Body of pancreas (tissue), 4 donors: ENCODE measurements around the gene CCDC85C. TPM values are rescaled to one million over a fixed set of nuclear protein-coding genes. Genes with fewer than 3 reads are reported as not detected.

Experiments
- ATAC-seq: fragments of 150-250 bp; one replicate; pipeline ENCODE4 v1.9.1; 2016
- DNase-seq, 4 donors: peaks; one replicate each; pipeline ENCODE4 v3.0.0-alpha.2; 2019
- H3K27ac ChIP-seq, 4 donors: fragments of 200-600 bp; sonication (generic); 1 replicate in 3 of 4; 2 replicates in 1 of 4; pipeline versions ENCODE4 v1.5.1 to v1.6.1; 2016 to 2019; ENCODE audit warnings: mild to moderate bottlenecking in 1 of 4, mixed read lengths in 1 of 4, moderate library complexity in 1 of 4
- H3K27me3 ChIP-seq, 2 donors: fragments of 200-600 bp; sonication (generic); one replicate each; pipeline ENCODE4 v1.6.0; 2016; ENCODE audit warnings: mild to moderate bottlenecking in 1 of 2
- H3K36me3 ChIP-seq, 2 donors: fragments of 200-600 bp; sonication (generic); replicated peaks in 1 of 2; 2 replicates each; pipeline ENCODE4 v1.5.1; 2016; ENCODE audit warnings: low read depth in 2 of 2; ENCODE audit not compliant: insufficient read depth in 1 of 2
- H3K4me1 ChIP-seq: fragments of 200-600 bp; sonication (generic); one replicate; pipeline ENCODE4 v1.6.0; 2016
- H3K4me3 ChIP-seq, 2 donors: fragments of 200-600 bp; sonication (generic); 1 replicate in 1 of 2; 2 replicates in 1 of 2; pipeline ENCODE4 v1.5.1; 2016 to 2019
- H3K9me3 ChIP-seq, 3 donors: fragments of 200-600 bp; sonication (generic); 1 replicate in 2 of 3; 2 replicates in 1 of 3; pipeline ENCODE4 v1.5.1; 2016
- CTCF ChIP-seq, 7 experiments: fragments of 450-650 bp in 4 of 7; fragments of 200-600 bp in 3 of 7; sonication (generic) in 3 of 7; IDR thresholded peaks; one replicate each; pipeline ENCODE4 v1.5.1; 2016 to 2019; ENCODE audit warnings: antibody characterized with exemption in 7 of 7
- POLR2A ChIP-seq, 3 donors: fragments of 450-650 bp; IDR thresholded peaks; one replicate each; pipeline ENCODE4 v1.6.1; 2016; ENCODE audit warnings: antibody characterized with exemption in 3 of 3, mild to moderate bottlenecking in 2 of 3
- WGBS, 2 donors: methylation state at CpG; one replicate each; pipeline ENCODE4 v1.1.5; 2017; 5-methylcytosine and 5-hydroxymethylcytosine counted together
- intact Hi-C: fragments of 100-400 bp; cut with DNase I; formaldehyde crosslinking; loops from one replicate; pipeline ENCODE4 v1.15.1; 2023
- total RNA-seq, 2 donors: library from RNA; depleted of rRNA; stranded (reverse); fragments of >200 nt; gene quantifications; one replicate each; pipeline ENCODE4 v1.1.0, GENCODE V29; 2016

The CCDC85C gene
- total RNA-seq, 2 donors from 2014 or later = 8.9 to 10.1 TPM

DNA sequence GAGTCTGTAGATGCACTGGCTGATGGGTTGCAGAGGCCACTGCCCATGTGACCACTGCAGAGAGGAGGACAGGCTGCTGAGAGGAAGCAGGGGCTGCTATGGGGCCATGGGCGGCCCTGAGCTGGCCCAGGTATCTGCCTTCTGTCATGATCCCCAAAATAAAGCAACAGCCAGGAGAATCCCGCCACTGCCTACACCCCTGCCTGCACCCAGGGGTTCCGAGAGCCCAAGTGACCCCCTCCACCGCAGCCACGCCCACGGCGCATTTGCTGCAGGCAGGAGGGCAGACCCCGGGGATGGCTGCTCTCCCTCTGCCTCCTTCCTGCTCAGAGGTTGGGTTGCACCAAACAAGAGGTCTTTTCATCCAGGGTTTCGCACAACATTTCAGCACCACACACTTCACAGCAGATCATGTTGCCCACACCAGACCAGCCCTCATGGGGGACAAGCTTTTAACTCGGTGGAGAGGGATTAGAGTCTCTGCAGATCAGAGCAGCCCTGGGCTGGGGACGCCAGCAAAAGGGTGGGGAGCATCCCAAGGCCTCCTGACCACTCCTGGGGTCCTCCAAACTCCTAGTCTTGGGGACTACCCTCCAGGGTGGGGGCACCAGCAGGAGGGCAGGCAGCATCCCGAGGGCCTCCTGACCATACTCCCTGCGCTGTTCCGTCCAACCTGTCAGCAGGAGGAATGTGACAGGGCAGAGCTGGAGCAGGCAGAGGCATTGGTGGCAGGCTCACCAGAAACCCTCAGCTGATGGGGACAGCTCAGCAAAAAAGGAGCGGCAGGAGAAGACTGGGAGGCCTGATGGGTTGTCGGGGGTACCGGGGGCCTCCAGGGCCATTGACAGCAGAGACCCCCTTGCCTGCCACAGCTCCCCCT is 14.1 kb downstream of the CCDC85C start:
- WGBS, 2 donors = 77 to 86% methylated on average over 13 to 17 of the region's 17 CpGs
- Histone ChIP-seq H3K9me3 (no peaks in the 10 kb centered on the region), H3K27ac (no peak overlapping the region), H3K36me3 (no peaks in the 10 kb centered on the region), H3K4me1 (peaks cover 67% of the 10 kb centered on the region), H3K27me3 (no peaks in the 10 kb centered on the region), H3K4me3 (no peak overlapping the region)
- TF ChIP-seq POLR2A (IDR thresholded peaks at IDR 0.05) = no peak
- no peak for TF ChIP-seq CTCF (IDR thresholded peaks at IDR 0.05)
- ATAC-seq = no peak
- intact Hi-C loops = no loop called here
- no peak for DNase-seq

- no peaks in the 10 kb centered on the region for H3K27me3 ChIP-seq
- no peaks in the 10 kb centered on the region for H3K9me3 ChIP-seq
- DNase-seq = no peak
- H3K4me1 ChIP-seq = peaks cover 59% of the 10 kb centered on the region
- H3K36me3 ChIP-seq = no peaks in the 10 kb centered on the region
- no peak for ATAC-seq
- 63 to 84% methylated on average over 15 to 16 of the region's 18 CpGs for WGBS, 2 donors
- intact Hi-C loops = no loop called here
- H3K4me3 ChIP-seq = no peak overlapping the region
- no peak overlapping the region for H3K27ac ChIP-seq
- TF ChIP-seq CTCF (IDR thresholded peaks at IDR 0.05) (no peak), POLR2A (IDR thresholded peaks at IDR 0.05) (no peak)
Observed at GRCh38 chr14:99589031-99589441, 15.0 kb downstream of the CCDC85C start.

DNA sequence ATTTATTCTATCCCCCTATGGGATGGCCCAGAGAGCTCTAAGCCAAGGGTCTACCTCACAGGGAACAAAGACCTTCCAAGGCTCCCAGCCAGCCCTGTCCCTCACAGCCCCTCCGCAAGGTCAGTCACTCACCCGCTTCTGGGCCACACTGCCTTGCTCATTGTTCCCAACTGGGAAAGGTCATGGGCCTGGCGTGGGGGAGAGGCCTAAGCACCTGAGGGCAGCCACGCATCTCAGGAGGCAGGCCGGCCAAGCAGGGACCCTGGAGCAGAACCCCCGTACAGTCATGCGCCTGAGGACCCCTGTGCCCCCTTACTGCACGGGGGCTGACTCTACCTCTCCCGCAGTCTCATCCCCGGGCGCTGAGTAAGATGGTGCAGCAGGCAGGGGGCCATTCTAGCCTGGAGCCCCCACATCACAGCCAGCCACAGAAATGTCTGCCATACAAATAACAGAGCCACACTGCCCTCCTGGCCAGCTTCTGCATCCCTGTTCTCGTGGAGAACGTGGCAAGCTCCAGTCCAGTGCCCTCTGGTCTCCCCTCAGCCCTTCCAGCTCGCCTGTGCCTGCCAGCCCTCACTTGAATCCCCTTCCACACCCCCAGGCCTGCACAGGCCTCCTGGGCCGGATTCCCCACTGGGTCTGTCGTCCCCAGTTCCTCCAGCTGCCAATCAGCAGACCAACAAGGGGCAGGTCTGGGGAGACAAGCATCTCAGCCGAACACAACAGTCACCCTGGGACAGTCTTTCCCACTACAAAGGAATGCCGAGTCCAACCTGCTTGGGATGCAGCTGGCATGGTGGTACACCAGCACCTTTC is 16.3 kb downstream of the CCDC85C start:
- peaks cover 47% of the 10 kb centered on the region for H3K4me1 ChIP-seq
- ATAC-seq (no peak), DNase-seq (no peak)
- no peak overlapping the region for H3K4me3 ChIP-seq
- peak overlapping the region in 1 of 4 donors; percentile 15 for H3K27ac ChIP-seq
- TF ChIP-seq POLR2A (IDR thresholded peaks at IDR 0.05) (no peak), CTCF (IDR thresholded peaks at IDR 0.05) (no peak)
- intact Hi-C loops = no loop called here
- 87 to 91% methylated on average over 10 to 18 of the region's 18 CpGs for WGBS, 2 donors
- H3K36me3 ChIP-seq = no peaks in the 10 kb centered on the region
- no peaks in the 10 kb centered on the region for H3K9me3 ChIP-seq
- no peaks in the 10 kb centered on the region for H3K27me3 ChIP-seq

DNA sequence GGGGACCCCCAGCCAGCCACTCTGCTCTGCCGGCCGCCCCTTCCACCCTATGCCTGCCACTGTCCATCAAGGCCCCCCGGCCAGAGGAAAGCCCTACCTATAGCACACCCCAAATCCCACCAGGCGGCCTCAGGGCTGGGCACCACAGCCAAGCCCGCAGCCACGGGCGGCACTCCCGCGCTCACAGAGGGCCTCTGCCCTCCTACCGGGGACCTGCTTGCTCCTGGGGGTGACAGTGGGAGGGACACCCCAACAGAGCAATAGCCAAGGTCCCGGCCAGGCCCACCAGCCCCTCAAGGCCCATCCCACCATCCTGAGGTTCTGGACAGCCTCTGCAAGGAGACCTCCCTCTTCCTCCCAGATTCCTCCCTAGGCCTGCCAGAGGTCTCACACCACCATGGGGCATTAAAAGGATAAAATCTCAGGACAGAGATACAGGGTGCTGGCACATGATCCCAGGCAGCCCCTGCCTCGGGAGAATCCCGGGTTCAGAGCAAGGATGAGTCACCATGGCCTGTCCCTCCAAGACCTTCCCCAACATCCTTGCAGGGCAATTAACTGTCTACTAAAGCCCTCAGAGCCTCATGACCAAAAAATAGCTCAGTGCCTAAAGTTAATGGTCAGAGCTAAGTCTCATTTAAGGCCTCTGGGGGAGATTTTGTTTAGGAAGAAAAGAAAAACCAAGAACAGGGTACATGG is 17.1 kb downstream of the CCDC85C start:
- Histone ChIP-seq H3K9me3 (no peaks in the 10 kb centered on the region), H3K36me3 (no peaks in the 10 kb centered on the region), H3K4me1 (peaks cover 42% of the 10 kb centered on the region), H3K4me3 (no peak overlapping the region), H3K27me3 (no peaks in the 10 kb centered on the region), H3K27ac (no peak overlapping the region)
- no peak for DNase-seq
- WGBS, 2 donors = 67 to 100% methylated on average over 6 to 7 of the region's 13 CpGs
- no peak for TF ChIP-seq CTCF (IDR thresholded peaks at IDR 0.05)
- TF ChIP-seq POLR2A (IDR thresholded peaks at IDR 0.05) = no peak
- intact Hi-C loops = no loop called here
- no peak for ATAC-seq
